GM21786 (cell line): ENCODE measurements around the gene ZRANB1.

Experiments
- ATAC-seq: cut with Tn5 transposase; IDR thresholded peaks from one replicate; pipeline ENCODE4 v1.9.1; 2021; ENCODE audit not compliant: unreplicated experiment

Gene ZRANB1

GRCh38 chr10:125004571-125005311 lies 62.8 kb downstream of the ZRANB1 start:
- no peak for ATAC-seq

- ATAC-seq, result no peak
Observed at GRCh38 chr10:125005312-125006187, 63.6 kb downstream of the ZRANB1 start.

- no peak for ATAC-seq
Observed at GRCh38 chr10:125006188-125006680, 64.3 kb downstream of the ZRANB1 start.

DNA sequence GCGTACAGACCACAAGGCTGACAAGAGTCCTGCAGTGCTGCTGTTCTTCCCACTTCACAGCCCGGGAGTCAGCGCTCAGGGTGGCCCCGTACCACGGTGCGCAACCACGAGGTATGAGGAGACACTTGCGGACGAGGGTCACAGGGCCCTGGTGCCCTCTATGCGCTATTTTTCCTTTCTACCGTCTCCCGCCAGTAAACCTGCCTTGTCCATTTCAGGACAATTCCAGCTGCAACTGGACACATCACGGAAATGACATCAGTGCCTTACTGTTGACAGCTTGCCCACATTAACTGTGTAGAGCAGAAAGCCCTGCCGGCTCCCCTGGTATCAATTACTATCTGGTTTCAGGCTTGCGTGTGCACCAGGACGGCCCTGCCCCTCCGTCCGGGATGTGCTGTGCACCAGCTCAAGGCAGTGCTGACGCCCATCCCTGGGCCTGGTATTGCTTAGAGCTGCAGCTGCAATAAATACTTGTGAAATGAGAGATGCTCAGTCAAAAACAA lies 65.1 kb downstream of the ZRANB1 start:
- ATAC-seq, result no peak

DNA sequence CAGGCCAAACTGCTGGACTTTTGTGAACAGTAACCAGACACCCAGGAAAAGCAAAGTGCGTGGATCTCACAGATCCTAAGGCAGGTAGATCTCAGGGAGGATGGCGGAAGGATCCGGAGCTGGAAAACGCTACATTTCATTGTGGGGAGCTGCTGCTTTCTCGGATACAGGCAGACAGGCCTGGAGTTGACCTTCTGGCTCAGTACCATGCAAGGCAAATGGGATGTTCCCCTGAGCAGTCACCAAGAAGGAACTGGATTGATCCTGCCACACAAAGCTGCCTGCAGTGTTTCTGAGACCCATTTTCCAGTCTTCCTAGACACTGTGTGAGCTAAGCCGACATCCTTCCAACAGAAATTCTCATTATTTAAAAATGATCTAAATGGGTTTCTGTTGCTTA lies 65.5 kb downstream of the ZRANB1 start:
- no peak for ATAC-seq

- no peak for ATAC-seq
Observed at GRCh38 chr10:125008689-125009638, 67.0 kb downstream of the ZRANB1 start.

DNA sequence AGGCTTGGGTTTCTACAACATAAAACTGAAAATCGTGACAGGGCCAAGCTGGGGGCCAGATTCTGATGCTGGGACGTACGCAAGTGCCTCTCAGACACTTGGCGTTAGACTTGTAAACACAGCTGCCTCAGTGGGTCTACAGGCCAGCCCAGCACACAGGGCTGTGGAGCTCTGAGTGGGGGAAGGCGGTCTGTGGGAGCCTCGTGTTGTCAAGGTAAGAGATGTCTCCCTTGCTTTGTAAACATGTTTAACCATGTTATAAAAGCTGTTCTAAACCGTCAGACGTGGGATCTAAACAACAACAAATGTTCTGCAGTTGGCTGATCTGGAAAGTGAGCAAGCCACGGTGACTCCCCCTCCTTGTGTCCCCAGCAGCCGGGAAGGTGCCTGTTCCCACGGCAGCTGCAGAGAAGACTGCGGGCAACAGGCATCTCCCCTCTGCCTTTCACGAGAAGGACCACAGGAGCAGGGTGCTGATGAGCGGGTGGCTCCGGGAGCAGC lies 67.8 kb downstream of the ZRANB1 start:
- no peak for ATAC-seq

GRCh38 chr10:125010362-125010761 lies 68.4 kb downstream of the ZRANB1 start:
- no peak for ATAC-seq

DNA sequence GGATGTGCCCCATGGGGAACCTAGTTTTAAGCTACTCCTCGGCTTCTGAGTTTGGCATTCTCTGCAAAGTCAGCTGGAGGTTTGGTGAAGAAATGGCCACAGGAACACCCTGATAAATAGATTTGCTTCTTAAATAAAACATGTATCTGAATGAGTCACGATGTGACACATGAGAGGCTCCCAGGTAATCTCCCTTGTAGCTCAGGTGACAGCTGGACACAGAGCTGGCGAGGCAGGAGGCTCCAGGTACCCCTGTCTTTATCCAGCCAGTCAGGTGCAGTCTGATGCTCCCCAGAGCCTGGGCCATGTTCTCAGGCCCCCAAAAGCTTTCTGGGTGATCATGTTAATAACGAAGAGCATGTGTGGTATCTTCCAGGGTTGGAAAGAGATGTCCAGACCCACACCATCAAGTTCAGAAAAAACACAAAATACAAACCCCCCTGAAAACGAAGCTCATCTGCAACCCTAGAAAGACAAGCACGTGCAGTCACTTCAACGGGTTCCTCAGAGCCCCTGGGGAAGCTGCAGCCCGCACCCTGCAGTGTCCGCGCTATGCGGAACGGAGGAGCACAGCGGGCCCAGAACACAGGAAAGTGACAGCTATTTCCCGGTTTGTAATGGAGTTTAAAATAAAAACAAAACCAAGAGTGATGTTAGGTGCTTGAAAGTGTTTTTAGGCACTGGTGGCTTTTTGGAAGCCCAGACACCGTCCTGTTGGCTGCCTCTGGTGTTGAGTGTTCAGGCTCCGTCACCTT lies 69.4 kb downstream of the ZRANB1 start:
- ATAC-seq, result no peak

DNA sequence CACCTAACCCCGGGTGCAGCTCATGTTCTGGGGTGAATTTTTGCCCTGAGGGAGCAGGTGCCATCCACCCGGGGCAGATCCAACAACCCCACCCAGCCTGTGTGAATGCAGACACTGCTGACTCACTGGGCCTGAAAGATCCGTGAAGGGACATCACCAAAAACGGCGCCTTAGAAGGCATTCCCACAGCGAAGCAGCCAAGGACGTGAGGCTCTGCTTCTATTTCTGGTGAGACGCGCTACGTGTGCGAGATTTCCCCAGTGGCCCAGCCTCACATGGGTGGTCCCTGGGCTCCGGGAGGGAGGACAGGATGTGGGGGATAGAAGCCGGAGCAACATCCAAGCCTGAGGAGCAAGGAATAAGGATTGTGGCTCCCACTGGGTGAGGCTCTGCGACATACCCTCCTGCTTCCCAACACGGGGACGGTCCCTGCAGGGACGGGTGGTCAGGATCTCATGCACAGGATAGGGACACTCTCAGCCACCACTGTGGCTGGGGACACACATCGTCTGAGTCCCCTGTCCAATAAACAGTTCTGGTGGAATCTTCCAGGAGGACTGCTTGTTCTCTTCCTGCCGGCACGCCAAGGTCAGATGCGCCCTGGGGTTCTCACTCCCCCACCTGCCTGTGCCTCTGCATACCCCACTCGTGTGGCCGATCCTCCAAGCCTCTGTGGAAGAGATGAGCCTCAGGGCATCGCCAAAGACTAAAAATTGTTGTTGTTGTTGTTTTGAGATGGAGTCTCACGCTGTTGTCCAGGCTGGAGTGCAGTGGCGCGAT lies 70.2 kb downstream of the ZRANB1 start:
- ATAC-seq, result no peak

DNA sequence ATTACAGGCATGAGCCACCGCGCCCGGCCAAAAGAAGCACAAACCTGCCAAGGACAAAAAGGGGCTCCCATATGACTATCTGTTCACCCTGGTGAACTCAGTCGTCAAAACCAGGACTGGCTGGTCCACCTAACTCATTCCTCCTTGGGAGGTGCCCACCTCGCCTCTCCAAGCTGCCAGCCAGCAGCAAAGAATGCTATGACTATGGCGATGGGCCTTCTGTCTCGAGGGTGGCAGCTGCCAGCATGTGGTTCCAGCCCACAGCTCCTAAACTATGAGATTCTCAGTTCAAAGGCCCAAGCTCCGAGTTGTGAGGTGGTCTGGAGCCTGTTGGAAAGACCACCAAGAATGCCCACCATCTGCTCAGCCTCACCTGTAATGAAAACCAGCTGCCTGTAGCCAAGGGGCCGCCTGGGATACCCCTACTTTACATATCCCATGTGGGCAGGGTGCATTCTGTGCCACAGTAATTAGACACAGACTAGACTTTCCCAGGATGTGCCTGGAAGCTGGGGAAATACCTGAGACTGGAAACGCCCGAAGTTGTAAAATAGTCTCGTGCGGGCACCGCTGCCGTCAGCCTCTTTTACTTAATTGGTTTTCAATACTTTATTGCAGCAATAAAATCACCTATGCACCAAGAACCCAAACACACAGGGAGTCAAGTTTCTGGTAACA lies 71.1 kb downstream of the ZRANB1 start:
- no peak for ATAC-seq

DNA sequence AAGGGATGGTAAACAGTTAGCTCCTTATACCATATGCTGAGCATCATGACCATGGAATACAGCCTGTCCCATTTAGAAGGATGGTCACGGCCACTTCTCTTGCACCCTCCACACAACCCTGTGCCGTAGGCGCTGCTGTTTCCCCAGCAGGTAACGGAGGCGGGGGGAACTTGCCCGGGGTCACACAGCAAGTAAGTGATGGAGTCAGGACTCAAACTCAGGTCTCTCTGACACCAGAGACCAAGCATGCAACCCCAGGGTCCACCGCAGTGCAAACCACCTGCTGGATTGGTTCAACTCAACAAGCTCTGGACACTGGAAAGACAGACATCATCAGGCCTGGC lies 71.6 kb downstream of the ZRANB1 start:
- no peak for ATAC-seq

DNA sequence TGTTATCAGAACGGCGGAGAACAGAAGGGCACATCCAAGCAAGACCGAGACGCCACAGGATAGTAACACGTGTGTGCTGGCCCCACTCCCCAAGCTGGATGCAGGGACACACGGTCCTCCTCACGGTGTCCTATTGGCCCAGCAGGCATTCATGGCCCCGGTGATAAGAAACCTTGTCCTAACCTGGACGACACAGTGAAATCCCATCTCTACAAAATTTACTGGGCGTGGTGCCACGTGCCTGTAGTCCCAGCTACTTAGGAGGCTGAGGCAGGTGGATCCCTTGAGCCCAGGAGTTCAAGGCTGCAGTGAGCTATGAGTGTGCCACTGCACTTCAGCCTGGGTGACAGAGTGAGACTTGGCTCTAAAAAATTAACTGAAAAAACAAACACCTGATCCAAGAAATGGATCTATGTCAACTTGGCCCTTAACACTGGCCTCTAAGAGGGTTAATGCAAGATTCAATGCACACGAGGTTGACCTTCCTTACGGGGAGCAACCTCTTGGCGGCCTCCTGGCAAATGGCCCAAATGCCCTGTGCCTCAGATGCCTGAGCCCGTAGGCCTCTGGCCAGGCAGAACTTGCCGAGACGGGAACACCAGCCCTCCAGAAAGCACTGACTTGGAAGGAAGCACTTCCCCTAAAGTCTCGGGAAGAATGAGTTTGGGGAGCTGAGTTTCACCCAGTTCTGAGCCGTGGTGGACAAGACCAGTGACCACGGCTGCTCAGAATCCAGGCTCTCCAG lies 72.3 kb downstream of the ZRANB1 start:
- no peak for ATAC-seq

GRCh38 chr10:125014836-125015355 lies 73.0 kb downstream of the ZRANB1 start:
- ATAC-seq, result no peak

- ATAC-seq, result no peak
Observed at GRCh38 chr10:125015356-125015944, 73.5 kb downstream of the ZRANB1 start.

DNA sequence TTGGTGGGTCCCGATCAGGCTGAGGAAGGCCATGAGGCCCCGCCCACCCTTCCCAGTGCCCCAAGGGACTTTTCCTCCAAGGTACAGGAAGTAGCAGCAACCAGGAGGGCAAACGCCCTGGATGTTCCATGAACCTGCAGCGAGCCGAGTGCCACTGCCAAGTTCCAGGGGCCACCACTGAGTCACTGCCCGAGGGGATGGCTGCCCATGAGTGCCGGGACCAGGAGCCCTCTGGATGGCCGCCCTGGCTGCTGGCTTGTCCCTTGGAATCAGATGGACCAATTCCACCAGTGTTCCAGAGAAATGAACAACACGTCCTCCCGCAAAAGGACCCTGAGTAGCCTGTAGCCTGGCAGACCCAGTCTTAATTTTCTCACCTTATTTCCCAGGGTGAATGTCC lies 74.2 kb downstream of the ZRANB1 start:
- no peak for ATAC-seq

DNA sequence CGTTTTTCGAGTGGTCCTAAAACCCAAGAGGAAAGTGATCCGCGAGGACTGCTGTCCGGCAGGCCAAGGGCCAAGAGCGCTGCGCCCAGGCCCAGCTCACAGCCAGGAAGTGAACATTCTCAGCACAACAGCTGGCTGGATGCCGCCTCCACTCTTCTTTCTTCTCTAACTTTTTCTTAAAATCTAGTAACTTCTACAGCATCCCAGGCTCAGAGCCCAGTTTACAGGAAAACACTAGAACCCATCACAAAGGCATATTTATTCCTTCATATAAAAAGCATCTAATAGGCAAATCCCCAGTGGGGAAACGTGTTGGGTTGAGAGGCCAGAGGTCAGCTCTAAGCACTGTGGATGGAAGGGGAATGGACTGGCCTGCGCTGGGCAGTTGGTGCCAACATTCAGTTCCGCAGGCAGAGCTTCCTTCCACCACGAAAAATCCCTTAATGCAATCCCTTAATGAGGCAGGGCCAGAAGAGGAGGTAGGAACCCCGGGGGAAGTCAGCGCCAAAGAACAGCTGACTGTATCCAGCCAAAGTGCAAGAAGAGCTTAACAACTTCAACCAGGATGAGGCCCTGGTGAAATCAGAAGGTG lies 74.8 kb downstream of the ZRANB1 start:
- ATAC-seq, result no peak
